Right forelimb (tissue), 1 donor: Measurements from ENCODE around the gene ATP2A1.

Experiments
- DNase-seq: peaks from one replicate; pipeline ENCODE4 v3.0.0-alpha.2; 2018

ATP2A1 gene

GRCh38 chr16:28878083-28878926 is at the start of gene ATP2A1:
ATP2A1 (plus strand) TSS chr16:28878488; CDS start chr16:28878672, 184 bp downstream.
- no peak for DNase-seq

- DNase-seq: no peak
Observed at GRCh38 chr16:28829747-28830146, 48.5 kb upstream of the ATP2A1 start.

- DNase-seq: no peak
Observed at GRCh38 chr16:28830531-28830930, 47.8 kb upstream of the ATP2A1 start.

- no peak for DNase-seq
Observed at GRCh38 chr16:28834349-28834748, 43.9 kb upstream of the ATP2A1 start.

GRCh38 chr16:28834873-28835863 is 43.1 kb upstream of the ATP2A1 start:
- no peak for DNase-seq

- no peak for DNase-seq
Observed at GRCh38 chr16:28835864-28836760, 42.2 kb upstream of the ATP2A1 start.

- DNase-seq: no peak
Observed at GRCh38 chr16:28836761-28837064, 41.6 kb upstream of the ATP2A1 start.

GRCh38 chr16:28837672-28838557 is 40.4 kb upstream of the ATP2A1 start:
- no peak for DNase-seq

GRCh38 chr16:28838558-28838918 is 39.8 kb upstream of the ATP2A1 start:
- no peak for DNase-seq

- DNase-seq: no peak
Observed at GRCh38 chr16:28839004-28839639, 39.2 kb upstream of the ATP2A1 start.

GRCh38 chr16:28839899-28840298 is 38.4 kb upstream of the ATP2A1 start:
- no peak for DNase-seq

GRCh38 chr16:28842696-28843095 is 35.6 kb upstream of the ATP2A1 start:
- DNase-seq: no peak

GRCh38 chr16:28843766-28844165 is 34.5 kb upstream of the ATP2A1 start:
- DNase-seq: no peak

GRCh38 chr16:28844226-28844885 is 33.9 kb upstream of the ATP2A1 start:
- DNase-seq: no peak

GRCh38 chr16:28845293-28845692 is 33.0 kb upstream of the ATP2A1 start:
- DNase-seq: no peak

GRCh38 chr16:28845761-28846079 is 32.6 kb upstream of the ATP2A1 start:
- no peak for DNase-seq

- DNase-seq: peak; percentile 99
Observed at GRCh38 chr16:28846080-28846932, 32.0 kb upstream of the ATP2A1 start, which contains the start of gene TUFM. TUFM (minus strand) TSS chr16:28846348; CDS start chr16:28846269, 79 bp downstream.

GRCh38 chr16:28846933-28847273 is 31.4 kb upstream of the ATP2A1 start:
- DNase-seq: no peak

- no peak for DNase-seq
Observed at GRCh38 chr16:28858421-28858820, 19.9 kb upstream of the ATP2A1 start.

GRCh38 chr16:28859326-28859725 is 19.0 kb upstream of the ATP2A1 start:
- DNase-seq: no peak
